Activated CD8-positive, alpha-beta memory T cell treated with anti-CD3 and anti-CD28 coated beads, Interleukin-2, amount 50 U/mL, for 4 hours (primary cell): ENCODE results near the gene HORMAD2.
"Not testable (repeated sequence)": the region's sequence is repeated elsewhere in the genome, so short reads cannot be mapped to it uniquely, and the experiment has no call there.

Experiments
- DNase-seq: peaks from one replicate; pipeline ENCODE4 v3.0.0-alpha.2; 2020

Gene HORMAD2

GRCh38 chr22:30059346-30060020, 20.8 kb upstream of the HORMAD2 start:
- not testable (repeated sequence) for DNase-seq

- not testable (repeated sequence) for DNase-seq
Measured at GRCh38 chr22:30061094-30061493, 19.2 kb upstream of the HORMAD2 start.

- DNase-seq, result no peak
Measured at GRCh38 chr22:30062259-30062658, 18.0 kb upstream of the HORMAD2 start.

GRCh38 chr22:30062950-30063349, 17.3 kb upstream of the HORMAD2 start:
- DNase-seq, result no peak

DNA sequence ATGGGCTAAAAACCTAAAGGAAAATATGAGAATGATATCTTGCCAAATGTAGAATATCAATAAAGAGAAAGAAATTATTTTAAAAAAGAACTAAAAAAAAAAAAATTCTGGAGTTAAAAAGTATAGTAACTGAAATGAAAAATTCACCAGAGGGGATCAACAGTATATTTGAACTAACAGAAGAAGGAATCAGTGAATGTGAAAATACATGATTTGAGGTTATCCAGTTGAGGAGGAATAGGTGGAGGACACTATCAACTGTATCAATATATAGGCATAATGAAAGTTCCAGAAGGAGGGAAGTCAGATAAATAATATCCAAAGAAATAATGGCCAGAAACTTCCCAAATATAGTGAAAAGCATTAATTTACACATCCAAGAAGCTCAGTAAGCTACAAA, 16.1 kb upstream of the HORMAD2 start:
- no peak for DNase-seq

DNA sequence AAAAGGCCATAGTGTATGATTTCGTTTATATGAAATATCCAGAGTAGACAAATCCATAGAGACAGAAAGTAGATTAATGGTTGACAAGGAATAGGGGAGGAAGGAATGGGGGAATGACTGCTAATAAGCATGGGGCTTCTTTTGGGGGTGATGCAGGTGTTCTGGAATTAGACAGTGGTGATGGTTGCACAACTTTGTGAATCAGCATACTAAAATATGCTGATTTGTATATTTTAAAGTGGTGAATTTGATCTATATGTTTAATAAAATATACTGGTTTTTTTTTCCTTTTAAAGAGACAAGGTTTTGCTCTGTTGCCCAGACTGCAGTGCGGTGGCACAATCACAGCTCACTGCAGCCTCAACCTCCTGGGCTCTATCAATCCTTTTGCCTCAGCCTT, 6.5 kb upstream of the HORMAD2 start:
- DNase-seq, result no peak

- no peak for DNase-seq
Measured at GRCh38 chr22:30074147-30074546, 6.1 kb upstream of the HORMAD2 start.

- no peak for DNase-seq
Measured at GRCh38 chr22:30074994-30075393, 5.3 kb upstream of the HORMAD2 start.

DNA sequence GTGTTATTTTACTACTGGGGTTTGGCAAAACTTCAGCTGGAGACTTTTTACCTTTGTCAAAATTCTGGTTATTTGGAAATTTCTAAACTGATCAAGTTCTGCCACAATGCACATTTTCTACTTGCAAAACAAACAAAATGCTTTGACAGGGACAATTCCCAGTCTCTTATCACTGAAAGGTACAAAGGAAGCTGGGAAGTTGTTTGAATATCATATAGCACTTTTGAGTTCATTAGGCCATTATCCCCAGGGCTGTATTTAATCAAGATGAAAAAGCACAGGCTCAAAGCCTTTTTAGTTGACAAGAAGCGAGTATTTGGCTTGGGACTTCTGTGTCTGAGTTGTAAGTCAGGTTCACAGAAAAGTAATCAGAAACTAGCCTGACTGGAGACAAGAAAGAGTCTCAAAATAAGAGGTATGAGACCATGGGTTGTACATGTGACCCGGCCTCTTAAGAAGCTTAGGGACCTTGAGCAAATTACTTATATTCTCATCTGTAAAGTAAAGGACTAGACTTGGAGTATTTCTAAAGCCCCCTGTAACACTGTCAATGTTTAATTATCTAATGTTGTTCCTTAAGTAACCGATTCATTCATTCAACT, 2.9 kb upstream of the HORMAD2 start:
- DNase-seq, result no peak

GRCh38 chr22:30078320-30079311, 1.6 kb upstream of the HORMAD2 start:
- no peak for DNase-seq

DNA sequence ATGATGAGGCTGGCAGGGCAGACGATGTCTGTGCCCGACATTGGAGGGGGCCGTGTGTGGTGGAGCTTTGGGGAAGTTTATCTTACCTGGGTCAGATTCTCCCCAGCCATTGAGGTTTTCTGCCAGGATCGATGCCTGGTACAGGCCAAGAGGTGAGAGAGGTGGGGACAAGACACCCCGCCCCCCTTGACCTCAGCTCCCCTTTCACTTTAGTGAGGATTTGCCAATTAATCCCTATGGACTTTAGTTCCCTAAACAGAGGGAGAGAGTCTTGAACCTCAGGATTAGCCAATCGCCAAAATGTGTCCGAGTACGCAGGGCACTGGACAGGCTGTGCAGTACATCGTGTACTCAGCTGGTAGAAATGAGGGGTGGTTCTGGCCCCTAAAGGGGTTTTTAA, 541 bp downstream of the HORMAD2 start:
- DNase-seq, result no peak

GRCh38 chr22:30086496-30086895, 6.2 kb downstream of the HORMAD2 start:
- DNase-seq, result no peak

GRCh38 chr22:30087037-30087436, 6.8 kb downstream of the HORMAD2 start:
- not testable (repeated sequence) for DNase-seq

GRCh38 chr22:30087611-30088010, 7.3 kb downstream of the HORMAD2 start:
- no peak for DNase-seq

DNA sequence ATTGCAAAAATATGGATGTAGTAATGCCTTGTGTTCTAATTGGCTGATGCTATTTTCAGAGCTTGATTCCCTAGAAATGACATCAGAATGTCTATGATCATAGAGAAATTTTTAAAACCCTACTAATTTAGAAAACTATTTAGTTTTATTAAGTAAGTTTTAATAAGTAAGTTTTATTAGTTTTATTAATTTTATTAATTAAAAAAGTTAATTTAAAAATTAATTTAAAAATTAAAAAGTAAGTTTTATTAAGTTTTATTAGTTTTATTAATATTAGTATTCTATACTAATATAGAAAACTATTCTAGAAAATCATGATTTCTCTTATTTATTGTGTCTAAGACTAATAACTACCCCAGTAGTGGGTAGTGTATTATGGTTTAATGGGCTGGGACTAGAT, 8.2 kb downstream of the HORMAD2 start:
- DNase-seq, result no peak

GRCh38 chr22:30089655-30089974, 9.4 kb downstream of the HORMAD2 start:
- no peak for DNase-seq

DNA sequence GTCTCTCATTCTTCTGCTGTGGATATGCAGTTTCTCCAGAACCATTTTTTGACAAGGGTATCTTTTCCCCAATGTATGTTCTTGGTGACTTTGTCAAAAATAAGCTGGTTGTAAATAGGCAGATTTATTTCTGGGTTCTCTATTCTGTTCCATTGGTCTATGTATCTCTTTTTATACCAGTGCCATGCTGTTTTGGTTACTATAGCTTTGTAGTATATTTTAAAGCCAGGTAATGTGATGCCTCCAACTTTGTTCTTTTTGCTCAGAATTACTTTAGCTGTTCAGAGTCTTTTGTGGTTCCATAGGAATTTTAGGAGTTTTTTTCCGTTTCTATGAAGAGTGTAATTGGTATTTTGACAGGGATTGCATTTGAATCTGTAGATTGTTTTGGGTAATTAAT, 12.4 kb downstream of the HORMAD2 start:
- no peak for DNase-seq

DNA sequence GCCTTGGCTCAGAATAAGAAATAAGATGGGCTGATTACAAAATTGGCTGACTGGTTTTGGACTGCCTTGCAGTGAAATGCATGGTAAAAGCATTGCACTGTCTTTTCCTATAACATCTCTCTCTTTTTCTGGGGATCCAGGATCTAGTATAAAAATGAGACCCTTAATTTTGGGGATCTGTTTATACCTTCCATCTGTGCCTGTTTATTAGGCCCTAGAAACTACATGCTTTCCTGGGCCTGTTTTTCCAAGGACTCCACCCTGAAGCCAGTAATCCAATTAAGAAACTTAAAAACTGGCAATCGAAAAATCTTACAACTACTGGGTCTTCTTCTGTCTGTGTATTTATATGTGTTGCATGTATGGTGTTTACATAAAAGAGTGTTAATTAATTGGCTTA, 14.5 kb downstream of the HORMAD2 start:
- no peak for DNase-seq

DNA sequence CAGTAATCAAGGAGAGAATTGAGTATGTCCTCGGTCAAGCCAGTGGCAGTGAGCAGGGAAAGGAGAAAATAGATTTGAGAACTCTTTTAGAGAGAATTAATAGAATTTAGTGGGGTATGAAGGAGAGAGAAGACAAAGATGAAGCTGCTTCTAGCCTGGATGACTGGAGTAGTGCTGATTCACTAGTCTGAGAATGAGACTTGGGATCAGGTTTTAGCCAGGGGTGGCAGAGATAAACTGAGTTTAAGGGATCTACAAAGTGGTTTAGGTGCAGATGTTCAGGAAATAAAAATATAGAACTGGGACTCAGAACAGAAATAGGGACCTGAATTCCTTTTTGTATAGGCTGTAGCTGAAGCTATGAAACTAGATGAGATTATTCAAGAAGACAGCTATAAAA, 17.6 kb downstream of the HORMAD2 start:
- no peak for DNase-seq

- DNase-seq, result not testable (repeated sequence)
Measured at GRCh38 chr22:30100770-30101169, 20.5 kb downstream of the HORMAD2 start.

GRCh38 chr22:30104501-30105156, 24.4 kb downstream of the HORMAD2 start:
- no peak for DNase-seq

- DNase-seq, result no peak
Measured at GRCh38 chr22:30105483-30105882, 25.2 kb downstream of the HORMAD2 start.

- no peak for DNase-seq
Measured at GRCh38 chr22:30113494-30113893, 33.2 kb downstream of the HORMAD2 start.
